GM12878 (cell line): ENCODE measurements around the gene CHKA. TPM values are rescaled to one million over a fixed set of nuclear protein-coding genes. Genes with fewer than 3 reads are reported as not detected.

ENCODE experiments used
- ATAC-seq: fragments of 200-7000 bp; cut with Tn5 transposase; 3 replicates; pipeline ENCODE4 v1.9.1; 2020; ENCODE audit warnings: mild to moderate bottlenecking, moderate library complexity
- BruUV-seq: library from RNA; stranded (reverse); fragments of 400-500 nt; replicated peaks from 2 replicates; lab custom pipeline; 2021; lab: Mats Ljungman, UMichigan
- CTCF ChIA-PET: fragments of 300-600 bp; sonication (Branson Sonifier 250); formaldehyde crosslinking; extraction: SDS; loops from one replicate; lab custom pipeline; 2021; ENCODE audit warnings: inconsistent platforms; lab: Yijun Ruan, JAX
- POLR2A ChIA-PET: fragments of 350-600 bp; formaldehyde crosslinking; extraction: SDS; loops from one replicate; lab custom pipeline; 2021; ENCODE audit warnings: inconsistent platforms; lab: Charles Lee
- RAD21 ChIA-PET: fragments of 300-600 bp; sonication (Branson Sonifier 250); formaldehyde crosslinking; loops from one replicate; lab custom pipeline; 2023; ENCODE audit warnings: antibody characterized with exemption; ENCODE audit not compliant: unreplicated experiment; lab: Charles Lee
- SMC1A ChIA-PET: fragments of 300-600 bp; sonication (Branson Sonifier 250); formaldehyde crosslinking; loops from one replicate; lab custom pipeline; 2023; ENCODE audit not compliant: unreplicated experiment, uncharacterized antibody; lab: Charles Lee
- DNase-seq: peaks from one replicate; pipeline ENCODE4 v3.0.0-alpha.2; 2011; ENCODE audit warnings: low read depth, low spot score
- FAIRE-seq: peaks from 3 replicates; lab custom pipeline; 2011; peaks lifted over from hg19 to GRCh38; lab: Jason Lieb, UNC
- H2AFZ ChIP-seq: 2 replicates; pipeline ENCODE4 v1.6.0; 2011; ENCODE audit warnings: low read depth, low read length, control low read depth; ENCODE audit not compliant: control insufficient read depth
- H3K27ac ChIP-seq: 2 replicates; pipeline ENCODE4 v1.5.1; 2011; ENCODE audit warnings: control low read depth; ENCODE audit not compliant: control insufficient read depth, insufficient read depth
- H3K27me3 ChIP-seq, 2 experiments: replicated peaks in 1 of 2; 2 replicates each; pipeline versions ENCODE4 v1.6.0 to v1.6.1; 2011; ENCODE audit warnings: low read length in 1 of 2; ENCODE audit not compliant: control insufficient read depth in 2 of 2, insufficient read depth in 2 of 2
- H3K36me3 ChIP-seq, 2 experiments: 2 replicates each; pipeline ENCODE4 v1.5.1; 2011; ENCODE audit warnings: low read length in 1 of 2; ENCODE audit not compliant: control insufficient read depth in 2 of 2, insufficient read depth in 2 of 2
- H3K4me1 ChIP-seq: 2 replicates; pipeline ENCODE4 v1.6.1; 2011; ENCODE audit warnings: mild to moderate bottlenecking, low read length, moderate library complexity, mixed read lengths; ENCODE audit not compliant: control insufficient read depth, insufficient read depth
- H3K4me2 ChIP-seq: 2 replicates; pipeline ENCODE4 v1.6.0; 2011; ENCODE audit warnings: control low read depth; ENCODE audit not compliant: control insufficient read depth, insufficient read depth
- H3K4me3 ChIP-seq: fragments of 200-600 bp; sonication (generic); 2 replicates; pipeline ENCODE4 v1.5.1; 2016
- H3K79me2 ChIP-seq: 2 replicates; pipeline ENCODE4 v1.6.0; 2011; ENCODE audit warnings: low read length; ENCODE audit not compliant: control insufficient read depth, insufficient read depth
- H3K9ac ChIP-seq: 2 replicates; pipeline ENCODE4 v1.8.0; 2011; ENCODE audit warnings: low read length, control low read depth, mixed read lengths; ENCODE audit not compliant: control insufficient read depth, insufficient read depth
- H3K9me3 ChIP-seq: replicated peaks from 3 replicates; pipeline ENCODE4 v1.5.1; 2011; ENCODE audit warnings: mild to moderate bottlenecking, low read length; ENCODE audit not compliant: control insufficient read depth, insufficient read depth
- H4K20me1 ChIP-seq: 2 replicates; pipeline ENCODE4 v1.6.0; 2011; ENCODE audit not compliant: control insufficient read depth, insufficient read depth
- CHD4 ChIP-seq: fragments of 200-600 bp; sonication (generic); IDR thresholded peaks from 2 replicates; pipeline ENCODE4 v1.6.1; 2016; ENCODE audit warnings: mild to moderate bottlenecking
- KDM1A ChIP-seq: fragments of 200-600 bp; sonication (generic); IDR thresholded peaks from 2 replicates; pipeline ENCODE4 v1.6.1; 2016; ENCODE audit warnings: borderline replicate concordance
- KLF5 ChIP-seq: fragments of 450-650 bp; IDR thresholded peaks from 2 replicates; pipeline ENCODE4 v1.6.1; 2014; ENCODE audit warnings: mild to moderate bottlenecking; ENCODE audit not compliant: partially characterized antibody
- MXI1 ChIP-seq: fragments of 150-350 bp; IDR thresholded peaks from 2 replicates; pipeline ENCODE4 v1.6.1; 2011; ENCODE audit warnings: low read depth, mild to moderate bottlenecking, inconsistent platforms, low read length, improper control_type of control experiment
- NR2C2 ChIP-seq: IDR thresholded peaks from 2 replicates; pipeline ENCODE4 v1.6.1; 2011; ENCODE audit warnings: borderline replicate concordance, low read depth; ENCODE audit not compliant: control insufficient read depth, insufficient read length
- PAX5 ChIP-seq: IDR thresholded peaks from 2 replicates; pipeline ENCODE4 v1.6.1; 2011; ENCODE audit warnings: low read depth, low read length, borderline replicate concordance
- PAX8 ChIP-seq: fragments of 450-650 bp; IDR thresholded peaks from 2 replicates; pipeline ENCODE4 v1.6.1; 2017; ENCODE audit warnings: mild to moderate bottlenecking, moderate library complexity
- POLR2AphosphoS5 ChIP-seq: IDR thresholded peaks from 2 replicates; pipeline ENCODE4 v1.6.1; 2011; ENCODE audit warnings: mild to moderate bottlenecking, low read length, inconsistent platforms
- ZBTB11 ChIP-seq: fragments of 450-650 bp; formaldehyde crosslinking; IDR thresholded peaks from 2 replicates; pipeline ENCODE4 v1.5.0; 2022; ENCODE audit warnings: mild to moderate bottlenecking, missing genetic modification characterization
- WGBS: methylation state at CpG from one replicate; pipeline ENCODE4 v1.1.6; 2016; ENCODE audit warnings: low lambda C conversion rate; ENCODE audit not compliant: insufficient replicate concordance, insufficient coverage; ENCODE audit errors: missing lambda C conversion rate; 5-methylcytosine and 5-hydroxymethylcytosine counted together
- in situ Hi-C: fragments of 300-500 bp; cut with MboI; formaldehyde crosslinking; loops from 9 replicates; pipeline ENCODE4 v1.14.3; 2018; ENCODE audit warnings: mixed read lengths
- intact Hi-C: fragments of 100-400 bp; cut with micrococcal nuclease; formaldehyde crosslinking; loops from one replicate; pipeline ENCODE4 v1.14.2; 2022; ENCODE audit not compliant: unreplicated experiment
- polyA plus RNA-seq, 11 experiments: library from polyadenylated mRNA; depleted of rRNA in 4 of 11; unstranded in 6 of 11; stranded (reverse) in 5 of 11; fragments of >200 nt; fragmentation: Nextera tagmentation in 4 of 11; fragmentation: Illumina TruSeq in 1 of 11; extraction: Ambion mirVana in 4 of 11; extraction: Trizol in 1 of 11; gene quantifications; 1 replicate in 1 of 11; 2 replicates in 10 of 11; pipeline versions ENCODE4 v1.2.1 to v1.2.3, GENCODE V29; 2011 to 2016; ENCODE audit warnings: inconsistent platforms in 2 of 11, missing spikeins in 2 of 11, low read depth in 1 of 11
- total RNA-seq, 4 experiments: library from RNA; depleted of rRNA in 3 of 4; stranded (reverse); fragments of >200 nt in 3 of 4; fragmentation: Illumina TruSeq in 1 of 4; extraction: Trizol in 1 of 4; gene quantifications; 2 replicates each; pipeline versions ENCODE4 v1.2.1 to v1.2.3, GENCODE V29; 2013 to 2021
- TF ChIP-seq, protein P1 (sequence below): fragments of 450-650 bp; IDR thresholded peaks from 2 replicates; pipeline ENCODE4 v1.6.1; 2017; ENCODE audit warnings: low read depth, mild to moderate bottlenecking, moderate library complexity

The CHKA gene
- total and polyA plus RNA-seq, 10 of the 15 experiments (the other 5 are each of a cell fraction or from before 2014, with no cell fraction given), result 5.2 to 29.2 (median 21.2) TPM

DNA sequence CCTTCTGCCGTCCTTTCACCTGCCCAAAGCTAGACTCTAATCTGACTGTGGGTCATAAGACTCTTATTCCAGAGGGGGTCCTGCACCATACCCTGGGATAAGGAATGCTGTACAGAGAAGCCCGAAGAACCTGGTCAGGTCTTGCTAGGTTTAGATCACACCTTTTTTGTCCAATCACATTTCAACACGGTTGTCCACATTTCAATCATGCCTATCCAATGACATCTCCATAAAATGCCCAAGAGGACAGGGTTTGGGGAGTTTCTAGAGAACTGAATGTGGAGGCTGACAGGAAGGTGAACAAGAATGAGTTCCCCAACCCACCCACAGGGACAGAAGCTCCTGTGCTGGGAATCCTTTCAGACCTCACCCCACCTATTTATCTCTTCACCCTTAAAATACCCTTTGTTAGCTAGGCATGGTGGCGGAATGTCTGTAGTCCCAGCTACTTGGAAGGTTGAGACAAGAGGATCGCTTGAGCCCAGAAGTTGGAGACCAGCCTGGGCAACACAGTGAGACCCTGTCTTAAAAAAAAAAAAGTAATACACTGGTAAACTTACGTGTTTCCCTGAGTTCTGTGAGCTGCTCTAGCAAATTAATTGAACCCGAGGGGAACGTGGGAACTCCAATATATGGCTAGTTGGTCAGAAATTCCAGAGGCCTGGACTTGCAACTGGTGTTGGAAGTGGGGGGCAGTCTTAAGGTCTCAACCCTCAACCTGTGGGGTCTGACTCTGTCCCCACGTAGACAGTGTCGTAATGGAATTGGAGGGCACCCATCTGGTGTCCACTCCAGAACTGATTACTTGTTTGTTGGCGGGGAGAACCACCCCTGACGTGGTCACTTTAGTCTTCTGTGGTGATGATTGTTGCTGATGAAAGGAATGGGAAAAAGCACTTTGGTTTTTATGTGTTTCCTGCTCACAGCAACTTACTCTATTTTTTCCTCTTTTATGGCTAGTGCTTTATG lies 64.6 kb downstream of the CHKA start:
- Histone ChIP-seq H3K4me3 (no peak overlapping the region), H3K4me1 (no peaks in the 10 kb centered on the region), H2AFZ (no peak overlapping the region), H3K27me3 (no peaks in the 10 kb centered on the region), H3K79me2 (no peaks in the 10 kb centered on the region), H3K4me2 (no peak overlapping the region), H3K27ac (no peak overlapping the region), H4K20me1 (no peaks in the 10 kb centered on the region), H3K9ac (no peak overlapping the region), H3K36me3 (peaks cover 8 to 14% of the 10 kb centered on the region in 2 experiments; a peak in 3 of 4 replicates)
- FAIRE-seq (no peak), ATAC-seq (no peak), DNase-seq (no peak)
- RAD21 ChIA-PET, result no interaction called here
- no TSS peak for BruUV-seq
- CTCF ChIA-PET, result no interaction called here
- WGBS, result 82% methylated on average over 12 of the region's 12 CpGs
- in situ Hi-C loops, result no loop called here
- intact Hi-C loops, result no loop called here
- TF ChIP-seq MXI1, result no peak
- TF ChIP-seq POLR2AphosphoS5, result no peak
- no peak for TF ChIP-seq KLF5
- TF ChIP-seq NR2C2, result no peak
- no peak for TF ChIP-seq PAX5
- no peak for TF ChIP-seq CHD4
- no peak for TF ChIP-seq PAX8
- TF ChIP-seq, protein P1, sequence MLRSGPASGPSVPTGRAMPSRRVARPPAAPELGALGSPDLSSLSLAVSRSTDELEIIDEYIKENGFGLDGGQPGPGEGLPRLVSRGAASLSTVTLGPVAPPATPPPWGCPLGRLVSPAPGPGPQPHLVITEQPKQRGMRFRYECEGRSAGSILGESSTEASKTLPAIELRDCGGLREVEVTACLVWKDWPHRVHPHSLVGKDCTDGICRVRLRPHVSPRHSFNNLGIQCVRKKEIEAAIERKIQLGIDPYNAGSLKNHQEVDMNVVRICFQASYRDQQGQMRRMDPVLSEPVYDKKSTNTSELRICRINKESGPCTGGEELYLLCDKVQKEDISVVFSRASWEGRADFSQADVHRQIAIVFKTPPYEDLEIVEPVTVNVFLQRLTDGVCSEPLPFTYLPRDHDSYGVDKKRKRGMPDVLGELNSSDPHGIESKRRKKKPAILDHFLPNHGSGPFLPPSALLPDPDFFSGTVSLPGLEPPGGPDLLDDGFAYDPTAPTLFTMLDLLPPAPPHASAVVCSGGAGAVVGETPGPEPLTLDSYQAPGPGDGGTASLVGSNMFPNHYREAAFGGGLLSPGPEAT, result no peak
- TF ChIP-seq ZBTB11, result no peak
- no peak for TF ChIP-seq KDM1A
- TF ChIP-seq, all 136 proteins: peak for 0
- POLR2A ChIA-PET, result interaction anchor here (0.6 kb wide), 1 partner anchor 751 kb away, joined by 3 read pairs; no protein-coding TSS in a partner anchor
- SMC1A ChIA-PET, result interaction anchor here (0.6 kb wide), 1 partner anchor 26 kb away, joined by 3 read pairs; the partner anchor contains the start of gene NDUFS8
- H3K9me3 ChIP-seq, result no peaks in the 10 kb centered on the region
